ENCODE results near the gene PDGFD.
"Not testable (repeated sequence)": the region's sequence is repeated elsewhere in the genome, so short reads cannot be mapped to it uniquely, and the experiment has no call there.

PDGFD gene

DNA sequence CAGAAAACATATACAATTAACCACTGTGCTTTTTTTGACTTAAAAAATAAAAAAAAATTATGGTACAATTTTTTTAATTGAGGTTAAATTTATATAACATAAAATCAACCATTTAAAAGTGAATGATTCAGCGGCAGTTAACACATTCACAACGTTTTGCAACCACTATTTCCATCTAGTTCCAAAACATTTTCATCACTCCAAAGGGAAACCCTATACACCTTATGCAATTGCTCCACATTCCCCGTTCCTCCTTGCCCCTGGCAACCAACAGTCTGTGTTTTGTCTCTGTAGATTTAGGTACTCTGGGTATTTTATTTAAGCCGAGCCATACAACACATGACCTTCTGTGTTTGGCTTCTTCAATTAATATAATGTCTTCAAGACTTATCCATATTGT, 112.2 kb downstream of the PDGFD start:
- DNase-seq, result no peak

DNA sequence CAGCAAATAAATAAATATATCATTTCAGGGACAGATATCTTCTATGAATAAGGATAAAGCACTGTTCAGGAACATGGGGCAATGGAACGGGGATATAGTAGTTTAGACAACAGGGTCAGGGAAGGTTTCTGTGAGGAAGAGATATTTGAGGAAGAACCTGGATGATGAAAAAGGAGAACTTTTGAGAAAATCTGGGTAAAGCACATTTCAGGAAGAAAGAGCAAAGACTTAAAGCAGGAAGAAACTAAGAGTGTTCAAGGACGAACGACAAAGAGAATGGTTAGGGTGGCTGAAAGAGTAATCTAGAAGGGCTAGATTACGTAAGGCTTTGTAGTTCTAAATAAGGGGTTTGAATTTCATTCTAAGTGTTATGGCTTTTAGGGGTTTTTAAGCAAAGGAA, 114.8 kb downstream of the PDGFD start:
- no peak for DNase-seq

DNA sequence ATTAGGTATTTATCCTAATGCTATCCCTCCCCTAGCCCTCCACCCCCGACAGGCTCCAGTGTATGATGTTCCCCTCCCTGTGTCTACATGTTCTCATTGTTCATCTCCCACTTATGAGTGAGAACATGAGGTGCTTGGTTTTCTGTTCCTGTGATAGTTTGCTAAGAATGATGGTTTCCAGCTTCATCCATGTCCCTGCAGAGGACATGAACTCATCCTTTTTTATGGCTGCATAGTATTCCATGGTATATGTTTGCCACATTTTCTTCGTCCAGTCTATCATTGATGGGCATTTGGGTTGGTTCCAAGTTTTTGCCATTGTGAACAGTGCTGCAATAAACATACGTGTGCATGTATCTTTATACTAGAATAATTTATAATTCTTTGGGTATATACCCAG, 117.1 kb downstream of the PDGFD start:
- DNase-seq, result not testable (repeated sequence)

DNA sequence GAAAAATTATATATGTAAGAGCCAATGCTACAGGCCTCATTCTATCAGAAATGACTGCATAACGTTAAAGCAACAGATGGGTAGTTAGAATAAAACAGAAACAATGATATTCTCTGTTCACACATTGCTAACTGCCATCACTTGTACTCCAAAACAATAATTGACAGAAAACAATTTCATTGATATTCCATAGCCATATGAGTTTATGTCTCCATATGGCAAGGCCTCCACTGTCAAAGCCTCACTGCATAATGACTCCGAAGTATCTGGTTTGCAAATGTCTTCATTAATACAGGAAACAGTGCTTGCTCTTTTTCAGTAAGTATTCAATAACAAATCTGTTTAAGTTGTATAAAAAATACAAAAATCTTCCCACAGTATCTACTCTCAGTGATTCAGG, 117.6 kb downstream of the PDGFD start:
- DNase-seq, result no peak

DNA sequence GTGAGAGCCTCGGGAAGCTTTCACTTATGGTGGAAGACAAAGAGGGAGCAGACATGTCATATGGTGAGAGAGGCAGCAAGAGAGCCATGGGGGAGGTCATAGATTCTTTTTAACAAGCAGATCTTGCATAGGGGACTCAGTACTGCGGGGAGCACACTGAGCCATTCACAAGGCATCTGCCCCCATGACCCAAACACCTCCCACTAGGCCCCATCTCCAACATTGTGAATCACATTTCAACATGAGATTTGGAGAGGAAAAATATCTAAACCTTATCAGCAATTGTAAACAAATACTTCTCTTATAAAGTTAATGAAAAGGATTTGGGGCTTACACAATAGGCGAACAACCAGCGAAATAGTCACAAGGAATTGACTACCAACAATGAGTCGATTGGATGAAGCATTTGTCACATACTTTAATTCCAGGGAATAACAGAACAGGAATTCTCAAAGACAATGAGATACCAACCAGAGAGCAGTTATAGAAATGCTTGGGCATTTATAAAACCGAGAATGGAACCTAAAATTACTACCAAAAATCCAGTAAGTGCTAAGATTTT, 120.2 kb downstream of the PDGFD start:
- DNase-seq, result no peak

DNA sequence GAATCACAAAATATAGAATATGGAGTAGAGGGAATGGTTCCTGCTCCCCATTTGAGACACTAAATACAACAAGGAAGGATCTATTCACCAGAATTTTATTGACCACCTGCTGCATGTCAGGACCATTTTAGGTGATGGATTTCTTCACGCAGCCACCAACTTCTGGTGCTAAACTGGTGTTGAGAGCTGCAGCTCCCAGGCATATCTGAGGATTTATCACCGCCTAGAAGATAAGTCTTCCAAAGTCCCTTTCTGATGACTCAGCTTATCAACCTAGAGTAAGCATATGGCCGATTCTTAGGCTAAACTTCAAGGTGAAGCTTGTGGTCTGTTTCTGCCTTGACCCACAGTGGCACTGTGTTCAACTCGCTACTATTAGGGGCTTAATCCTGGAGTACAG, 120.8 kb downstream of the PDGFD start:
- DNase-seq, result no peak

DNA sequence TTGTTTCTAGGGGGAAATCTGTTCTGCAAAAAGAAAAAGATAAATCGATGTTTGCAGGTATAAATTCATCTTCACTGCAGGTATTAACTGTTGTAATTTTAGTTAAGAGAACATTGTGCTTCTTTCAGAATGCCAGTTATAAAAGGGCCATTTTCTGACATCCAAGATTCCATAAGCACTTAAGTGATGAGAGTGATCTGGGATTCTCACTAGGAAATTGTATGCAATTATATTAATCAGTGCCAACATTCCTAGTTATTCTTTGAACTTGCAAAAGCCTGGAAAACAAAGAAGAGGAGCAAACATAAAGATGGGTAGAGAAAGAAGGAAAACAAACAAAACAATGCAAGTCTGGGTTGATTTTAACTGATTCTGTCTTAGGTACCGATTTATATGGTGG, 122.2 kb downstream of the PDGFD start:
- no peak for DNase-seq

DNA sequence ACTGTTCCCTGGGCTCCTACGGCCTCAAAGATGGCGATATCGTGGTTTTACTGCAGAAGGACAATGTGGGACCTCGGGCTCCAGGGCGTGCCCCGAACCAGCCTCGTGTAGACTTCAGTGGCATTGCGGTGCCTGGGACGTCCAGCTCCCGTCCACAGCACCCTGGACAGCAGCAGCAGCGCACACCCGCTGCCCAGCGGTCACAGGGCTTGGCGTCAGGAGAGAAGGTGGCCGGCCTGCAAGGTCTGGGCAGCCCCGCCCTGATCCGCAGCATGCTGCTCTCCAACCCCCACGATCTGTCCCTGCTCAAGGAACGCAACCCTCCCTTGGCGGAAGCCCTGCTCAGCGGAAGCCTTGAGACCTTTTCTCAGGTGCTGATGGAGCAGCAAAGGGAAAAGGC, 127.0 kb downstream of the PDGFD start:
- DNase-seq, result no peak

DNA sequence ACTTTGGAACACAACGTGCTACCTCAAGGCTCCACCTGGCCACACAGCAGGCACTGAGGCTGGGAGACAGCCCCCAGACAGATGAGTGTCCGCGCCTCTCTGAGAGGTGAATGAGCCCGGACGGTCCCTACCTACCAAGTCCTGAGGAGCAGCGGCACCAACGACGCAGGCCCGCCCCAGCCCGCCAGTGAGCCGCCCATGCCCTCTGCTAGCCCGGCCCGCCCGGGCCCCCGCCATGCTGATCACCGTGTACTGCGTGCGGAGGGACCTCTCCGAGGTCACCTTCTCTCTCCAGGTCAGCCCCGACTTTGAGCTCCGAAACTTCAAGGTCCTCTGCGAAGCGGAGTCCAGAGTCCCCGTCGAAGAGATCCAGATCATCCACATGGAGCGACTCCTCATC, 127.4 kb downstream of the PDGFD start, which contains the start of gene DDI1:
TSS of gene DDI1 (plus strand) at position 53 of the 400 bp plus-strand sequence. CDS start at position 236, 183 bp downstream.
- DNase-seq, result no peak

DNA sequence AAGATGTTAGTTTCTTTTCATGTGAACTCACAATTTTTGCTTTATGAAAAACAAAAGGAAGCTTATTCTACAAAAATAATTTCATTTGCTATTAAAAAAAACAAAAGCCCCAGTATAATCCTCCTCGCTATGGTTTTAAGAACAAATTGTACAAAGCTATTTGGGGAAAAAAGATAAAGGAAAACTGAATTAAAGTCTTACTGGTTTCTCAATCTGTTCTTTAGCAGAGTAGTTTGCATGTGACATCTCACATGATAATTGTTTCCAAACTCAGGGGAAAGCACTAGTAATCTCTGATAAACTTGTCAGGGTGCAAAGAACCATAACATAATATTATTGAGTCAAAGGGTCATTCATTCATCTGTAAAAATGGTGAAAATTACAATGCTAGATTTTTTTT, 130.4 kb downstream of the PDGFD start:
- no peak for DNase-seq

DNA sequence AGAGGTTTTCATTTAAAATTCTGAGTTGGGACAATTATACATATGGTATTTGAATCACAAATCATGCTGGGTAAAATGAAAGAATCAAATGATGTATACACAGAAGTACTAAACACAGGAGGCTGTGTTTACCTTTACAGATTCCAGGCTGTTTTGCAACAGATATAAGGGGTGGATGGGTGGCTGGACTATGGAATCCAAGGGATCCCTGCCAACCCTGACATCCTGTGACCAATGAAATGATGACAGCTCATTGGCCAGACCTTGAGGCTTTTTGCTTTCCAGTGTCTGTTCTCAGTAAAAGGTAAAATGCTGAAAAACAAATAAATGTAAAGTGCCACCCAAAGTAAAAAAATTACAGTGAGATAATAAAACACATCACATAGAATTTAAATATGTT, 130.8 kb downstream of the PDGFD start:
- DNase-seq, result no peak

DNA sequence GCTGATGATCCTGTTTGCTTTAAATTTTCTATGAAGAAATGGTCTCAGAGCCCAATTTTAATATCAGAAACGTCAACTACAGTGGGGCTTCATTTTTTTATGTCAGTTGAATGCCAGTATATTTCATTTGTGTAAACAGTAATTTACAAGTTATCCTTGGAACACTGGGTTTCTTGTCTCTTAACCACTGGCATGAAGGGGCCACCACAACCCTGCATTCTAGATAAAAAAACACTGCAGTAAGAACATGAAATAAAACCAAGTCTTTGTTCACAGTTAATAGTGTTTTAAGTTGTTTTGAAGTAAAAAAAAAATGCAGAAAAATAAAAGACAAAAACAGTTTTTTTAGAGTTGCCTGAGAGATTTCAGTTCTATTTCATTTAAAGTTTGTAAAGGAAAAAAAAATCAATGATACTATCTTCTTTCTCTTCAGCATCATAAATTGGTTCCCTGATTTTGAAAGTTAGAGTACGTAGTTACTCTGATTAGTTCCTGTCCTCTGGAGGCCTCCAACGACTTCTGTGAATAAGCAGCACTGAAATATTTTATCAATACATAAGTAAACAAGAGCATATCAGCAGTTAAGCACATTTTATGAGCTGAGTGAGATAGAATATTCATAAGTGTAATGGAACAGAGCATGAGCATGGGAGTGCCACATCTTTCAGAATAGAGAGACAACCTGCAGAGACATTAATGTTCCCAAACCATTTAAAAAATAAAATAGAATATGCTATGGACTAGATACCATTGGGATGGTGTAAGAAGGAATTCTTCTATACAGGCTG, 135.3 kb downstream of the PDGFD start:
- DNase-seq, result no peak

DNA sequence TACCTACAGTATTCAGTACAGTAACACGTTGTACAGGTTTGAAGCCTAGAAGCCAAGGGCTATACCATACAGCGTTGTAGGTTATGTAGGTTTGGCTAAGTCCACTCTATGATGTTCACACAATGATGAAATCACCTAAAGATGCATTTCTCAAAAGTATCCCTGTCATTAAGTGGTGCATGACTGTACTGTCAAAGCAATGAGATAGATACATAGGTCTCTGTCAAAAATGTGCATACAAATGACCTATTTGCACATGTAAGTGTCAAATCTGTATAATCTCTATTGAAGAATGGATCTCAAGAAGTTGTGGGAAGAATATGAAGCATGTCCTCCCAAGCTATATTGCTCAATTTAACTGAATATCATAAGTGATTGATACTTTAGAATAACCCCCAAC, 139.4 kb downstream of the PDGFD start:
- no peak for DNase-seq

DNA sequence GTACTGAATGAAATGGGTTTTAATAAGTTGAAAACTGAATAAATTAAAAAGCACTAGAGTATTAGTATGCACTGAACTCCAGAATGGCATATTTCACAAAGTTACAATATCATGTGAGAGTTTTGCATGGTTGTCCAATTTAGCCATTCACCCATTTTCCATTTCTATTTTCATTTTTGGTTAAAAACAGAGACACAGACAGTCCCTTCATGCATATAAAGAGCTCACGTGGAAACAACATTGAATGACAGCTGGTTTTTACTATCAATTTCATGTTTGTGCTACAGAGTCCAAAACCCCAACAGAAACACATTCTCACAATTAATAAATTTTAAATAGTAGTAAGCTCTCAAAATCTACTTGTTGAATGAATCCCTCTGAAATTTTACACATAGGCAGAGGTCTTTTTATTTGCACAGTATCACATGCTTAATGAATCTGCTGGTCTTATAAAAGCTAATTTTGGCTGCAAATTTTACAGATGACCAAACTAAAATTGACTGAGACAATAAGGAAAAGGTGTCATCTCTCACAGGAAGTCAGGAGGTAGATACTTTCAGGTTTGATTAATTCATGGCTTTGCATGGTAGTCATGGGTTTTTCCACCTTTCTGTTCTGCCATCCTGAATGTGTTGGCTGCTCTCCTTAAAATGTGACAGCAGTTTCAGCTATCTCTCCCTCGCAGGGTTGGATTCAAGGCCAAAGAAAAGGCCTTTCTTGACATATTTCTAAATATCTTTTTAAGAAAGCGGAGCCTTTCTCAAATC, 148.1 kb downstream of the PDGFD start:
- no peak for DNase-seq

DNA sequence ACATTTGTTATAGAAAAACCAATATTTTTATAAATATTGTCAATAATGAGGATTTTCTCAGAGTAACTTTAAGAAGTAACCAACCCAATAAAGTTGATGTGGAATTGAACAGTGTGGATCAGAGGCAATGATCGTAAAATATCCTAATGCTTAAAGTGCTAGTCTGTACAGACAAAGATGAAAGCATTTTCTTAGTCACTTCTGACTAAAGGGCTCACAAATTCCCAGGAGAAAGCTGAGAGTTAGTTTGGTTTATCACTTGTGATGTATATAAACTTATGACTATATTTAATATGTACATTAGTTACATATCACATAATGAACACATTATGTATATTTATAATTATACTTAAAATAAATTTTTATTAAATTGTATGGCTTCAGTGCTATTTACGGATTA, 152.9 kb downstream of the PDGFD start:
- no peak for DNase-seq

DNA sequence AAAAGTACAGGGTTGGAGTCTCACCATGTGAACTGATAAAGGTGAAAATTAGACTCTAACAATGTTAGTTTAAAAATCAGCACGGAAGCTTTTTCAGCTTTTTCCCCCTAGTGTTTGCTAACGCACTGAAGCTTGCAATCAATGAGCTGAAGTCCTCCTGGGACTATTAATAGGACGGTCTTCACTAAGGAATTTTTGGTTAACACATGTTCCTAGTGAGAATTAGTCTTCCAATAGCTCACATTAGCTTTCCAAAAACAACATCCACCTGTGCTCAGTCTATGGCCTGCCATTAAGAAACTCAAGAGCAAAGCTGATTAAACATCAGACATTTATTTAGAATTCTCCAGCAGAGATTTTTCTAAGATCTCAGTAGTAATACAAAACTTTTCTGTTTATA, 154.2 kb downstream of the PDGFD start:
- no peak for DNase-seq

DNA sequence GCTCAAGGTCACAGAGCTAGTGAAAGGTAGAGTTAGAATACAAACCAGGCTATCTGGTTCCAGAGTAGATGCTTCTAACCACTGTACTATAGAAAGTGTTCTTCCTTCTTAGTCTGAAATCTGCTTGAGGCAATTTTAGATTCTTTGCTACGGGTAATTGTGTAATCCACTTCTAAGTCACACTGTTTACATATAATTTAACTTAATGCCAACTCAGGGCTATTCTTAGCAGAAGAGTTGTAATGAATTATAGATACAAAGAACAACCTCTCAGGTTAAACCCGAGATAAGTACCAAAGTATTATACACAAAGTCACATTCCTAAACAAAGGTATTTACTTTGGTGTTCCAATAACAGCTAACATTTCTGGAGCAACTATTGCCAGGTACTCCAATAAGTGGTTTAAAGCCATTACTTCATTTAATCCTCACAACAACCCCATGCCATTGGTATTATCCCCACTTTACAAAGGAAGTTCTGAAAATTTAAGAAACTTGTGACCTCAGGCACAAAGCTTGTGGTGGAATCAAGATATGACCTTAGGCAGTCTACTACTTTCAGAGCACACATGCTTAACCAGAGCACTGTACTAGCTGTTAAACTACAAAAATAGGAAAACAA, 158.6 kb downstream of the PDGFD start:
- no peak for DNase-seq

DNA sequence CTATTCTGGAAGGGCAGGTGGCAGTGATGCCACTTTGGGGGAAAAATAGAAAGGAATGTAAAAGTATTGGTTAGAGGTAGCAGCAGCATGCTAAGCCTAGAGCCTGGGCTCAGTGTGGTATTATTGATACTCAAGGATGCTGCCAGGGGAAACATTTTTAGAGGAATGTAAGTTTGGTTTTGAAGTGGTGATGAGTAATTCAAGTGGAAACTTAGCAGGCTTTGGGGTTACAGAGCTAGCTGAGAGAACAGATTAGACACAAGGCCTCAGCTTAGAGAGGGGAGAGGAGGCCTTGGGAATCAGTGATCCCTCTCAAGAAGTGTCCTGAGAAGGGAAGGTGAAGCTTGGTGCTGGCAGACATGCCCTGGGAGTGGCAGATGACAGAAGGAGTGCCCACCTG, 160.5 kb downstream of the PDGFD start:
- DNase-seq, result no peak

DNA sequence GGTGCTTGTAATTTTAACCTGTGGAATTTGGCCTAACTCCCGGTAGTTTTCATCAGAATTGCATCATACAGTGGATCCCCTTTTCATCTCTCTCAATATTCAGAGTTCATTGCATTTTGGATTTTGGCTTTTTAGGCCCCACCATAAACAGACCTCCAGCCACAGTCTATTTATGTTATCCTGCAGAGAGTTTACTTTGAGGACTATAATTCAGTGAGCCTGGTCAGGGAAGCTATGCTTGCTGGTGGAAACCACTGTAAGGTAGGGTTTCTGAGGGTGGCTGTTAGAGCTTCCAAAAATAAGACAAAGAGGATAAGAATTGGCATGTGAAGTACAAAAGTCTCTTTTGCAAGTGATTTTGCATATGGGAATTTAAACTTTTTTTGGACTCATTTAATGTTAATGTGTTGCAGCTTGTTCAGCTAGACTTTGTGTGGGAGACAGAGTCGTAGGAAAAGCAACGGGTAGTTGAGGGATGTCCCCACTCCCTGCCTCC, 162.3 kb downstream of the PDGFD start:
- DNase-seq, result no peak

DNA sequence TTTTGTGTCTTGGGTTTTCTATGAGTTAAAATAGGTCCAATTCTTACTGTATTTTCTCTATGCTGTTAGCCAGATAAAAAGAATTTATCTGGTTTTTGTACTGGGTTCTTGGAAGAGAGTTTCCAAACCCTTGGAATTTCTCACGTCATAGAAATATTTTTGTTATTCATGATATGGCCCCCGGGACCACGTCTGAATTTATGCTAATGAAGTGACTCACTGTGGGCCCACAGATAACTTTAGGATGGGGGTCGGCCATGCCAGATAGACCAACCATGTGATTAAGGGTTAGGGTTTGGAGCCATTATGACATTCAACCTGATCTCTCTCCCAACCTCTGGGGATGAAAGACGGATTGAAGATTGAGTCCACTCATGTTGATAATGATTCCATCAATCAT, 163.1 kb downstream of the PDGFD start:
- no peak for DNase-seq

DNA sequence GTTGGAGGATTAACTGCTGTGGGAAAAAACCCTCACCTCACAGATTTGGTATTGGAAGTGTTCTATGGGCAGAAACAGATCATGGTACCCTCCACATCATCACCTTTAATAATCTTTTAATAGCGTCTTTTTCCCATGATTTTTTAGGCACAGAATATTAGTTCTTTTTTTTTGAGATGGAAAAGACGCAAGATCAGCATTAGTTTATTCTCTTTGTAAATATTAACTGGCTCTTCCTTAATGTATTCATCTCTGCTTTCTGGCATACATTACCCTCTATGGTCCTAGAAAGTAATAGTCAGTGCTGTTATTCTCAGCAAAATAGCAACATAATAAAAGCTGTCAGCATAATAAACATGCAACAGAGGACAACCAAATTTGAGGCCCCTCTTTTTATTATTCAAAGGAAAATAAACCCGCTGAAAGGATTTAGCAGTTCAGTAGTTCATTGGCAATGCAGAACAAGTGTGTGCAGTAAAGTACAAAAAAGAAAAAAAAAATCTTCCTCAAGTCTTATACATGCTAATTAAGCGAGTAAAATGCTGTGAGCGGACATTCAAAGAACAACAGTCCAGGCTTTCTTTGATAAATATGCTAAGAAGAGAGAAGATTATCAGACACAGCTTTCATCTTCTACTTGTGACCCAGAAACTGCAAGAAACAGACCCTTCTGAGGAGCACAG, 165.0 kb downstream of the PDGFD start:
- no peak for DNase-seq

DNA sequence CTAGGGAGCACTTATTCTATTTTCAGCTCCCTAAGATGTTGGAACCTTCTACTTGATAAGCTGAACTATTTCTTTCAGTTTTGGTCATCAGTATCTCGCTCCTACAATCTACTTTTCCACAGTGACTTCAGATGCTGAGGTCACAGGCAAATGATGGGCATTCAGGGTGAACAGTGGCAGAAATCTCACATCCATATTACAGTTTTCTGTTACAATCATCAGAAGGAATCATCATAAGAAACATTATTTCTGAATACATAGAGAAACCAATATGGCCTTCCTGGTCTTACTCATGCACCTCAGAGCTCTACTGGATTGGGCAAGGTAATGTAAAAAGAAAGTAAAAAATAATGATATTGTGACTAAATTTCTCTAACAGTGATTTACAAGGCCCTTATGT, 166.9 kb downstream of the PDGFD start:
- DNase-seq, result no peak

DNA sequence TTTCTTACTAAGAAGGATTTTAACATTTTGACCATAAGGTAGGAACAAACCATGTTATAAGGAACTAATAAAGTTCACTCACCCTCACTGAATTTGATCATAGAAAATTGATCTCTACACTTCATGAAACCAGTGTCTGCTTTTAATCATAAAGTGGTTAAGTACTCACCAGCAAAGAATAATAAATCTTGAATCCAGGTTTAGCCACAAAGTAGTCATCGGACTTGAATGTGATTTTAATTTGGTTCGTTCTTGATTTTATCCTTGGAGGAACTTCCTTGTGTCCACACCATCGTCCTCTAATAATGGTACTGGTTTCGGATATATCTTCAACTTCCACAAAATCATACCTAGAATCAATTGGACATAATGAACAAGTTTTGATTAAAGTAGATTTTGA, 168.1 kb downstream of the PDGFD start:
- no peak for DNase-seq

All from stimulated activated CD4-positive, alpha-beta T cell treated with anti-CD3 and anti-CD28 coated beads, Interleukin-2, amount 100 ng/mL, for 24 hours (primary cell).